ENCODE results near the gene KLHL33. TPM values are rescaled to one million over a fixed set of nuclear protein-coding genes. Genes with fewer than 3 reads are reported as not detected.

The KLHL33 gene
- total RNA-seq, 4 donors from 2014 or later = 0.27 to 2.0 (median 0.36) TPM

- intact Hi-C loops (cut with DNase I) = no loop called here
- TF ChIP-seq POLR2A (IDR thresholded peaks at IDR 0.05) (no peak), CTCF (IDR thresholded peaks at IDR 0.05) (no peak)
- Histone ChIP-seq H3K4me1 (no peaks in the 10 kb centered on the region), H3K36me3 (no peaks in the 10 kb centered on the region), H3K9me3 (no peaks in the 10 kb centered on the region), H3K4me3 (replicated peaks in 1 of 3) (no peak overlapping the region), H3K27me3 (no peaks in the 10 kb centered on the region), H3K27ac (no peak overlapping the region)
- DNase-seq = no peak
- WGBS, 2 donors = 43 to 62% methylated on average over 2 of the region's 2 CpGs
Measured at GRCh38 chr14:20422886-20423285, 13.1 kb downstream of the KLHL33 start.

GRCh38 chr14:20421267-20421666 is 14.7 kb downstream of the KLHL33 start:
- no peak overlapping the region for H3K27ac ChIP-seq
- no peaks in the 10 kb centered on the region for H3K27me3 ChIP-seq
- H3K4me3 ChIP-seq (replicated peaks in 1 of 3) = no peak overlapping the region
- TF ChIP-seq POLR2A (IDR thresholded peaks at IDR 0.05) (no peak), CTCF (IDR thresholded peaks at IDR 0.05) (no peak)
- H3K4me1 ChIP-seq = peaks cover 1 to 5% of the 10 kb centered on the region in 2 donors
- intact Hi-C loops (cut with DNase I) = no loop called here
- no peaks in the 10 kb centered on the region for H3K9me3 ChIP-seq
- no peaks in the 10 kb centered on the region for H3K36me3 ChIP-seq
- 18 to 38% methylated on average over 2 of the region's 2 CpGs for WGBS, 2 donors
- DNase-seq = no peak

- 40 to 50% methylated on average over 1 of the region's 1 CpG for WGBS, 2 donors
- H3K27ac ChIP-seq = no peak overlapping the region
- no peak overlapping the region for H3K4me3 ChIP-seq (replicated peaks in 1 of 3)
- no peak for DNase-seq
- H3K27me3 ChIP-seq = no peaks in the 10 kb centered on the region
- intact Hi-C loops (cut with DNase I) = loop anchor here (10.0 kb wide), 1 partner anchor 45 kb away; the partner anchor contains the start of genes PIP4P1 and PNP
- TF ChIP-seq CTCF (IDR thresholded peaks at IDR 0.05) (no peak), POLR2A (IDR thresholded peaks at IDR 0.05) (no peak)
- H3K9me3 ChIP-seq = no peaks in the 10 kb centered on the region
- H3K4me1 ChIP-seq = peaks cover 5 to 6% of the 10 kb centered on the region in 2 donors
- H3K36me3 ChIP-seq = no peaks in the 10 kb centered on the region
Measured at GRCh38 chr14:20419419-20419818, 16.5 kb downstream of the KLHL33 start.

- Histone ChIP-seq H3K4me1 (peaks cover 5 to 11% of the 10 kb centered on the region in 2 donors), H3K4me3 (replicated peaks in 1 of 3) (no peak overlapping the region), H3K36me3 (no peaks in the 10 kb centered on the region), H3K27me3 (no peaks in the 10 kb centered on the region), H3K9me3 (no peaks in the 10 kb centered on the region), H3K27ac (no peak overlapping the region)
- TF ChIP-seq CTCF (IDR thresholded peaks at IDR 0.05) (no peak), POLR2A (IDR thresholded peaks at IDR 0.05) (no peak)
- 88 to 89% methylated on average over 2 of the region's 2 CpGs for WGBS, 2 donors
- DNase-seq = no peak
- intact Hi-C loops (cut with DNase I) = loop anchor here (10.0 kb wide), 1 partner anchor 46 kb away; the partner anchor contains the start of genes PIP4P1 and PNP
Measured at GRCh38 chr14:20418501-20418909, 17.5 kb downstream of the KLHL33 start.

- 85 to 88% methylated on average over 7 of the region's 7 CpGs for WGBS, 2 donors
- Histone ChIP-seq H3K4me3 (replicated peaks in 1 of 3) (no peak overlapping the region), H3K4me1 (peaks cover 5 to 11% of the 10 kb centered on the region in 2 donors), H3K9me3 (no peaks in the 10 kb centered on the region), H3K27me3 (no peaks in the 10 kb centered on the region), H3K36me3 (no peaks in the 10 kb centered on the region), H3K27ac (no peak overlapping the region)
- TF ChIP-seq POLR2A (IDR thresholded peaks at IDR 0.05) (no peak), CTCF (IDR thresholded peaks at IDR 0.05) (no peak)
- no peak for DNase-seq
- intact Hi-C loops (cut with DNase I) = loop anchor here (10.0 kb wide), 1 partner anchor 47 kb away; the partner anchor contains the start of genes PIP4P1 and PNP
Measured at GRCh38 chr14:20417250-20418186, 18.4 kb downstream of the KLHL33 start.
